Left lung (tissue), 10 donors: ENCODE measurements around the gene GTF2H2C. TPM values are rescaled to one million over a fixed set of nuclear protein-coding genes. Genes with fewer than 3 reads are reported as not detected.
"Not testable (repeated sequence)": the region's sequence is repeated elsewhere in the genome, so short reads cannot be mapped to it uniquely, and the experiment has no call there.

ENCODE experiments used
- ATAC-seq: fragments of 200-7000 bp; cut with Tn5 transposase; one replicate; pipeline ENCODE4 v1.9.1; 2020; ENCODE audit warnings: moderate library complexity
- DNase-seq, 4 donors: peaks; one replicate each; pipeline ENCODE4 v3.0.0-alpha.2; 2013 to 2020
- H3K27ac ChIP-seq, 2 donors: fragments of 200-600 bp; sonication (generic) in 1 of 2; one replicate each; pipeline versions ENCODE4 v1.5.0 to v1.8.0; 2020 to 2021
- H3K27me3 ChIP-seq, 2 donors: fragments of 200-600 bp; sonication (generic) in 1 of 2; one replicate each; pipeline versions ENCODE4 v1.5.0 to v1.8.0; 2020 to 2021
- H3K36me3 ChIP-seq, 2 donors: fragments of 200-600 bp; sonication (generic) in 1 of 2; one replicate each; pipeline versions ENCODE4 v1.5.0 to v1.8.0; 2020 to 2021
- H3K4me1 ChIP-seq, 2 donors: fragments of 200-600 bp; one replicate each; pipeline ENCODE4 v1.8.0; 2021
- H3K4me3 ChIP-seq, 2 donors: fragments of 200-600 bp; sonication (generic) in 1 of 2; one replicate each; pipeline versions ENCODE4 v1.5.0 to v1.8.0; 2020 to 2021; ENCODE audit warnings: mild to moderate bottlenecking in 1 of 2
- H3K9me3 ChIP-seq, 2 donors: fragments of 200-600 bp; sonication (generic) in 1 of 2; one replicate each; pipeline versions ENCODE4 v1.5.0 to v1.8.0; 2020 to 2021
- intact Hi-C, 2 donors: fragments of 100-400 bp; cut with DNase I; formaldehyde crosslinking; loops; one replicate each; pipeline versions ENCODE4 v1.11.2 to v1.14.2; 2022
- polyA plus RNA-seq, 6 donors: library from polyadenylated mRNA; unstranded; fragments of 120-200 nt; gene quantifications; one replicate each; pipeline ENCODE4 v1.2.1, GENCODE V29; 2013; ENCODE audit not compliant: insufficient read length in 6 of 6
- total RNA-seq, 2 donors: library from RNA; stranded (reverse); fragmentation: NEBNext Ultra II Directional; extraction: Animal tissue kit (Norgen Biotek cat#: 25700); gene quantifications; one replicate each; pipeline ENCODE4 v1.2.1, GENCODE V29; 2021
- TF ChIP-seq, protein P1 (sequence below), 2 donors: fragments of 200-600 bp; sonication (generic) in 1 of 2; IDR thresholded peaks; one replicate each; pipeline versions ENCODE4 v1.5.0 to v1.8.0; 2021; ENCODE audit warnings: antibody characterized with exemption in 2 of 2
- donor health status: DM: no; HTN: yes; CAD: no.
- donor health status: DM: no; HTN: no; CAD: no.

Gene GTF2H2C
- total and polyA plus RNA-seq, 8 donors = 30.6 to 90.1 (median 56.5) TPM

- Histone ChIP-seq H3K27me3 (no peaks in the 10 kb centered on the region), H3K9me3 (no peaks in the 10 kb centered on the region), H3K27ac (no peak overlapping the region), H3K4me3 (no peak overlapping the region), H3K4me1 (peaks cover 3 to 15% of the 10 kb centered on the region in 2 donors), H3K36me3 (no peaks in the 10 kb centered on the region)
- intact Hi-C loops = no loop called here
- TF ChIP-seq, protein P1, sequence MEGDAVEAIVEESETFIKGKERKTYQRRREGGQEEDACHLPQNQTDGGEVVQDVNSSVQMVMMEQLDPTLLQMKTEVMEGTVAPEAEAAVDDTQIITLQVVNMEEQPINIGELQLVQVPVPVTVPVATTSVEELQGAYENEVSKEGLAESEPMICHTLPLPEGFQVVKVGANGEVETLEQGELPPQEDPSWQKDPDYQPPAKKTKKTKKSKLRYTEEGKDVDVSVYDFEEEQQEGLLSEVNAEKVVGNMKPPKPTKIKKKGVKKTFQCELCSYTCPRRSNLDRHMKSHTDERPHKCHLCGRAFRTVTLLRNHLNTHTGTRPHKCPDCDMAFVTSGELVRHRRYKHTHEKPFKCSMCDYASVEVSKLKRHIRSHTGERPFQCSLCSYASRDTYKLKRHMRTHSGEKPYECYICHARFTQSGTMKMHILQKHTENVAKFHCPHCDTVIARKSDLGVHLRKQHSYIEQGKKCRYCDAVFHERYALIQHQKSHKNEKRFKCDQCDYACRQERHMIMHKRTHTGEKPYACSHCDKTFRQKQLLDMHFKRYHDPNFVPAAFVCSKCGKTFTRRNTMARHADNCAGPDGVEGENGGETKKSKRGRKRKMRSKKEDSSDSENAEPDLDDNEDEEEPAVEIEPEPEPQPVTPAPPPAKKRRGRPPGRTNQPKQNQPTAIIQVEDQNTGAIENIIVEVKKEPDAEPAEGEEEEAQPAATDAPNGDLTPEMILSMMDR (IDR thresholded peaks at IDR 0.05) = no peak
- ATAC-seq (peak; percentile 31), DNase-seq (no peak)
These were observed 32.7 kb upstream of the GTF2H2C start for GRCh38 chr5:69527128-69527770.

DNA sequence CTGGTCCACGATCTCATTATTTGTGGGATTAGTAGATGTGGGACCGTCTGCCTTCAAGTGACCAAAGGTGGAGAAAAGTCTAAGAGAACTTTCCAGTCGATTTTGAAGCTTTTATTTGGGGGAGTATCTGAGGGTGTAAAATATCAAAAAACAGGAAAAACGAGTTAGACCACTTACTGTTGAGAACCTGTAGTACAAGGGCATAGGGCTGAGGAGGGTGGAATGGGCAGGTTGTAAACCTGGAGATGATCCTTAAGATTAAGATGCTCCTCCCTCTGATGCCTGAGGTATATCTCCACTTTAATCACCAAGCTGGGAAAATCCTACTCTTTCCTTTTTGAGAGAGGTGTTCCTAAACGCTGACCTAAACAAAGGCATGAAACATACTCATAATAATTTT is 32.0 kb upstream of the GTF2H2C start:
- H3K27me3 ChIP-seq = no peaks in the 10 kb centered on the region
- H3K36me3 ChIP-seq = no peaks in the 10 kb centered on the region
- H3K27ac ChIP-seq = no peak overlapping the region
- no peaks in the 10 kb centered on the region for H3K9me3 ChIP-seq
- TF ChIP-seq, protein P1 (IDR thresholded peaks at IDR 0.05) = no peak
- no peak overlapping the region for H3K4me3 ChIP-seq
- H3K4me1 ChIP-seq = peaks cover 3 to 15% of the 10 kb centered on the region in 2 donors
- ATAC-seq = peak; percentile 73
- peak in 2 of 4 donors; percentile 31 to 69 for DNase-seq
- intact Hi-C loops = no loop called here

GRCh38 chr5:69528609-69529008 is 31.4 kb upstream of the GTF2H2C start:
- no peak overlapping the region for H3K27ac ChIP-seq
- no peak overlapping the region for H3K4me3 ChIP-seq
- H3K9me3 ChIP-seq = no peaks in the 10 kb centered on the region
- TF ChIP-seq, protein P1 (IDR thresholded peaks at IDR 0.05) = no peak
- H3K27me3 ChIP-seq = no peaks in the 10 kb centered on the region
- H3K4me1 ChIP-seq = peaks cover 3 to 15% of the 10 kb centered on the region in 2 donors
- ATAC-seq (no peak), DNase-seq (no peak)
- intact Hi-C loops = no loop called here
- H3K36me3 ChIP-seq = no peaks in the 10 kb centered on the region

DNA sequence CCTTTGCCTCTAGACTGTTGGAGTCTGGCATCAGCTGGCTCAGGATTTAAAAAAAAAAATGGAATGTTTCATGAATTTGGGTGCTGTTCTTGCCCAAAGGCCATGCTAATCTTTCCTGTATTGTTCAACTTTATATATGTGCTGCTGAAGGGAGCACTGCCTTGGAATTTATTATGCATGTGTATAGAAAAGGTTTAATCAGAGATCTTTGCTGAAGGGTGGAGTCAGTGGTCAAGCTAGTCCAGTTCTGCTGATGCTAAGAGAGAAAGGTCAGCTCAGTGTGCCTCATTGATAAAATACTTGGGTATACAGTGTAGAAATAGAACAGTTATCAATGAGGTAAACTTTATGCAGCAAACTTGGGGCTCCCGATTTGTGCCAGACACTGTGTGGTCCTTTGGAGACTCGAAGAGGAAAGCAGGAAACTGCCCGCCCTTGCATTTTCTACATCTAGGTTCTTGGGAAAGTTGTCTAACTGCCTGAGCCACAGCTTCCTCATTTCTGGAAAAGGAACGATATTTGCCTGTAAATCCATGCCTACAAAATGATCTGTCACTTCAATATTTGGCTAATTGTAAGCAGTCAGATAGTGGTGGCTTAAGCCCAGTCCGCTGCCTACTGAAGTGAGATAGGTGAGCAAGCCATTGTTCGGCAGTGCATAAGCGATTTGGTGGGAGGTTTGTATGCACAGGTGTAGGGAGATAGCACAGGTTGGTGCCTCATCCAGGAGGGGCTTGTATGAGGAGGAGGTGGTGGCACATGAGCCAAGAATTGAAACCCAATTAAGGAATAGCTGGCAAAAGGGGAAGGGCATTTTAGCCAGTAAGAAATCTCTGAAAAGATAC is 29.2 kb upstream of the GTF2H2C start:
- peaks cover 3 to 15% of the 10 kb centered on the region in 2 donors for H3K4me1 ChIP-seq
- H3K36me3 ChIP-seq = no peaks in the 10 kb centered on the region
- no peak for ATAC-seq
- intact Hi-C loops = no loop called here
- peak overlapping the region in 1 of 2 donors; percentile 48 for H3K27ac ChIP-seq
- no peaks in the 10 kb centered on the region for H3K27me3 ChIP-seq
- TF ChIP-seq, protein P1 (IDR thresholded peaks at IDR 0.05) = no peak
- H3K4me3 ChIP-seq = no peak overlapping the region
- DNase-seq = no peak
- H3K9me3 ChIP-seq = no peaks in the 10 kb centered on the region

- Histone ChIP-seq H3K9me3 (no peaks in the 10 kb centered on the region), H3K27ac (peak overlapping the region in 1 of 2 donors; percentile 48), H3K27me3 (no peaks in the 10 kb centered on the region), H3K4me1 (peaks cover 3 to 15% of the 10 kb centered on the region in 2 donors), H3K4me3 (no peak overlapping the region), H3K36me3 (no peaks in the 10 kb centered on the region)
- TF ChIP-seq, protein P1 (IDR thresholded peaks at IDR 0.05) = no peak
- ATAC-seq (no peak), DNase-seq (no peak)
- intact Hi-C loops = no loop called here
These were observed 28.6 kb upstream of the GTF2H2C start for GRCh38 chr5:69531406-69531801.

- H3K27me3 ChIP-seq, H3K4me1 ChIP-seq, H3K9me3 ChIP-seq, intact Hi-C loops, H3K4me3 ChIP-seq, DNase-seq, ATAC-seq, H3K36me3 ChIP-seq, H3K27ac ChIP-seq: not testable (repeated sequence)
These were observed 22.1 kb upstream of the GTF2H2C start for GRCh38 chr5:69537911-69538310.

- intact Hi-C loops, H3K9me3 ChIP-seq, H3K27ac ChIP-seq, DNase-seq, H3K4me1 ChIP-seq, H3K36me3 ChIP-seq, ATAC-seq, H3K27me3 ChIP-seq, H3K4me3 ChIP-seq: not testable (repeated sequence)
These were observed 21.3 kb upstream of the GTF2H2C start for GRCh38 chr5:69538735-69539134.

DNA sequence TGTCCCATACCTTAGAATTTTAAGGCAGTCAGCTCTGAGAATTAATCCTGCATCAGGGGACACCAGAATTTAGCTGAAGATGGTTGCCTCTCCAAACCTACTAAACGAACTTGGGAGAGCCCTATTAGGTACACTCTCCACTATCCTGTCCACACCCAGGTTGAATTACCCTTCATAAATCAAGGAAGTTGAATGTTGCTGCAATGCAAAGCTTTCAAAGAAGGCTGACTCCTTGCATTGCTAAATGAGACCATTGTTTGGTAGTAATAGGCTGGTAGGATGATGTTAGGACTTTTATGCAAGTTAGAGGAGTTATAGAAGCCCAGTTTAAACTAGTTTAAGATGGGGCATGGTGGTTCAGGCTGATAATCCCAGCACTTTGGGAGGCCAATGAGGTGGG is 18.6 kb upstream of the GTF2H2C start:
- H3K4me3 ChIP-seq, H3K36me3 ChIP-seq, intact Hi-C loops, H3K9me3 ChIP-seq, H3K27me3 ChIP-seq, H3K27ac ChIP-seq, H3K4me1 ChIP-seq, DNase-seq: not testable (repeated sequence)
- peak; percentile 21 for ATAC-seq
